ENCODE results near the gene APBA2.

GRCh38 chr15:28944286-28944685, 58.5 kb downstream of the APBA2 start:
- no peak for TF ChIP-seq DPF2 (IDR thresholded peaks at IDR 0.05)
- TF ChIP-seq POLR2A (IDR thresholded peaks at IDR 0.05; ENCODE audit: low read depth, low read length), result no peak
- no peak for TF ChIP-seq YBX1 (IDR thresholded peaks at IDR 0.05)
- TF ChIP-seq ZNF274 (IDR thresholded peaks at IDR 0.05; ENCODE audit: insufficient read depth, insufficient read length), result no peak
- TF ChIP-seq CREB1 (IDR thresholded peaks at IDR 0.05; ENCODE audit: low read depth), result no peak
- no peak for TF ChIP-seq CTCF (IDR thresholded peaks at IDR 0.05 in 2 of 3, conservative IDR thresholded peaks at IDR 0.05 in 1 of 3; ENCODE audit: control insufficient read depth in 2 of 3, extremely low read depth in 1 of 3, insufficient read depth in 1 of 3, low read depth in 3 of 3, low read length in 3 of 3)
- TF ChIP-seq EGR1 (IDR thresholded peaks at IDR 0.05; ENCODE audit: borderline replicate concordance in 1 of 2, low read depth in 2 of 2, low read length in 2 of 2), result no peak
- no peak for TF ChIP-seq TARDBP (IDR thresholded peaks at IDR 0.05; ENCODE audit: borderline replicate concordance)
- TF ChIP-seq RCOR1 (conservative IDR thresholded peaks at IDR 0.05; ENCODE audit: low read depth, low read length), result no peak
- TF ChIP-seq, protein P1, sequence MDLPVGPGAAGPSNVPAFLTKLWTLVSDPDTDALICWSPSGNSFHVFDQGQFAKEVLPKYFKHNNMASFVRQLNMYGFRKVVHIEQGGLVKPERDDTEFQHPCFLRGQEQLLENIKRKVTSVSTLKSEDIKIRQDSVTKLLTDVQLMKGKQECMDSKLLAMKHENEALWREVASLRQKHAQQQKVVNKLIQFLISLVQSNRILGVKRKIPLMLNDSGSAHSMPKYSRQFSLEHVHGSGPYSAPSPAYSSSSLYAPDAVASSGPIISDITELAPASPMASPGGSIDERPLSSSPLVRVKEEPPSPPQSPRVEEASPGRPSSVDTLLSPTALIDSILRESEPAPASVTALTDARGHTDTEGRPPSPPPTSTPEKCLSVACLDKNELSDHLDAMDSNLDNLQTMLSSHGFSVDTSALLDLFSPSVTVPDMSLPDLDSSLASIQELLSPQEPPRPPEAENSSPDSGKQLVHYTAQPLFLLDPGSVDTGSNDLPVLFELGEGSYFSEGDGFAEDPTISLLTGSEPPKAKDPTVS (IDR thresholded peaks at IDR 0.05; ENCODE audit: low read depth, low read length), result no peak
- TF ChIP-seq, protein P2, sequence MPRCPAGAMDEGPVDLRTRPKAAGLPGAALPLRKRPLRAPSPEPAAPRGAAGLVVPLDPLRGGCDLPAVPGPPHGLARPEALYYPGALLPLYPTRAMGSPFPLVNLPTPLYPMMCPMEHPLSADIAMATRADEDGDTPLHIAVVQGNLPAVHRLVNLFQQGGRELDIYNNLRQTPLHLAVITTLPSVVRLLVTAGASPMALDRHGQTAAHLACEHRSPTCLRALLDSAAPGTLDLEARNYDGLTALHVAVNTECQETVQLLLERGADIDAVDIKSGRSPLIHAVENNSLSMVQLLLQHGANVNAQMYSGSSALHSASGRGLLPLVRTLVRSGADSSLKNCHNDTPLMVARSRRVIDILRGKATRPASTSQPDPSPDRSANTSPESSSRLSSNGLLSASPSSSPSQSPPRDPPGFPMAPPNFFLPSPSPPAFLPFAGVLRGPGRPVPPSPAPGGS (IDR thresholded peaks at IDR 0.05; ENCODE audit: borderline replicate concordance, insufficient read depth, low read depth, low read length, poor library complexity, severe bottlenecking), result no peak
- TF ChIP-seq SMC3 (IDR thresholded peaks at IDR 0.05; ENCODE audit: borderline replicate concordance, low read length), result no peak
- no peak for TF ChIP-seq TAF1 (IDR thresholded peaks at IDR 0.05; ENCODE audit: borderline replicate concordance, low read depth, low read length)
- no peak for TF ChIP-seq BHLHE40 (IDR thresholded peaks at IDR 0.05; ENCODE audit: borderline replicate concordance in 1 of 2, low read depth in 2 of 2, low read length in 1 of 2)
